Endothelial cell of umbilical vein (primary cell): ENCODE results near the gene SIVA1. TPM values are rescaled to one million over a fixed set of nuclear protein-coding genes. Genes with fewer than 3 reads are reported as not detected.

Source experiments
- BruUV-seq: library from RNA; stranded (reverse); fragments of 400-500 nt; replicated peaks from 2 replicates; lab custom pipeline; 2021; lab: Mats Ljungman, UMichigan
- CTCF ChIA-PET: fragments of 300-600, 350-600 bp; sonication (Branson Sonifier 250); formaldehyde crosslinking; loops from one replicate; lab custom pipeline; 2021; ENCODE audit warnings: antibody characterized with exemption, inconsistent platforms; lab: Charles Lee
- POLR2A ChIA-PET: fragments of 300-600, 350-600 bp; sonication (Branson Sonifier 250); formaldehyde crosslinking; loops from one replicate; lab custom pipeline; 2021; ENCODE audit warnings: antibody characterized with exemption, inconsistent platforms; lab: Charles Lee
- DNase-seq: peaks from one replicate; pipeline ENCODE4 v3.0.0-alpha.2; 2011; ENCODE audit warnings: low read depth, low spot score
- FAIRE-seq: peaks from 2 replicates; lab custom pipeline; 2011; peaks lifted over from hg19 to GRCh38; lab: Jason Lieb, UNC
- H2AFZ ChIP-seq: 2 replicates; pipeline ENCODE4 v1.6.0; 2012; ENCODE audit warnings: low read depth, low read length, control low read depth, inconsistent platforms
- H3K27ac ChIP-seq: 2 replicates; pipeline ENCODE4 v1.5.1; 2011; ENCODE audit warnings: low read depth, mild to moderate bottlenecking, control low read depth, low read length, moderate library complexity; ENCODE audit not compliant: insufficient read depth
- H3K27me3 ChIP-seq, 2 experiments: 2 replicates each; pipeline versions ENCODE4 v1.6.0 to v1.6.1; 2011; ENCODE audit warnings: low read length in 2 of 2, mixed read lengths in 1 of 2; ENCODE audit not compliant: control insufficient read depth in 2 of 2, insufficient read depth in 2 of 2
- H3K36me3 ChIP-seq, 2 experiments: 2 replicates in 1 of 2; 3 replicates in 1 of 2; pipeline ENCODE4 v1.5.1; 2011; ENCODE audit warnings: low read length in 2 of 2, mild to moderate bottlenecking in 1 of 2, moderate library complexity in 1 of 2; ENCODE audit not compliant: control insufficient read depth in 2 of 2, insufficient read depth in 2 of 2; ENCODE audit errors: extremely low read depth in 1 of 2
- H3K4me1 ChIP-seq: 3 replicates; pipeline ENCODE4 v1.5.1; 2011; ENCODE audit warnings: mild to moderate bottlenecking, low read length; ENCODE audit not compliant: control insufficient read depth, insufficient read depth; ENCODE audit errors: extremely low read depth
- H3K4me2 ChIP-seq: 2 replicates; pipeline ENCODE4 v1.6.1; 2011; ENCODE audit warnings: low read length, control low read depth, mixed read lengths; ENCODE audit not compliant: insufficient read depth
- H3K4me3 ChIP-seq, 3 experiments: fragments of 200-600 bp in 1 of 3; sonication (generic), shearing (Covaris generic) in 1 of 3; replicated peaks in 1 of 3; 2 replicates each; pipeline ENCODE4 v1.5.1; 2011 to 2016; ENCODE audit warnings: control low read depth in 3 of 3, low read length in 3 of 3, mild to moderate bottlenecking in 2 of 3, inconsistent platforms in 1 of 3, low read depth in 1 of 3, moderate library complexity in 1 of 3; ENCODE audit not compliant: insufficient read depth in 1 of 3
- H3K79me2 ChIP-seq: 2 replicates; pipeline ENCODE4 v1.6.0; 2012; ENCODE audit warnings: low read length, inconsistent platforms; ENCODE audit not compliant: control insufficient read depth, insufficient read depth
- H3K9ac ChIP-seq: replicated peaks from 2 replicates; pipeline ENCODE3; 2011; ENCODE audit warnings: low read length, control low read depth; ENCODE audit not compliant: insufficient read depth; ENCODE audit errors: extremely low read depth
- H3K9me1 ChIP-seq: replicated peaks from 3 replicates; pipeline ENCODE4 v1.6.0; 2011; ENCODE audit warnings: mild to moderate bottlenecking, low read length; ENCODE audit not compliant: control insufficient read depth, insufficient read depth; ENCODE audit errors: extremely low read depth
- H3K9me3 ChIP-seq: replicated peaks from 2 replicates; pipeline ENCODE4 v1.5.1; 2012; ENCODE audit warnings: low read length, inconsistent platforms; ENCODE audit not compliant: control insufficient read depth, insufficient read depth
- H4K20me1 ChIP-seq: replicated peaks from 2 replicates; pipeline ENCODE3; 2011; ENCODE audit warnings: mild to moderate bottlenecking, low read length; ENCODE audit not compliant: control insufficient read depth, insufficient read depth; ENCODE audit errors: extremely low read depth
- CTCF ChIP-seq, 2 donors: IDR thresholded peaks; 1 replicate in 1 of 2; 2 replicates in 1 of 2; pipeline ENCODE4 v1.5.1; 2011; ENCODE audit warnings: low read length in 2 of 2, mild to moderate bottlenecking in 2 of 2, moderate library complexity in 2 of 2, control low read depth in 1 of 2, inconsistent platforms in 1 of 2, low read depth in 1 of 2; ENCODE audit not compliant: insufficient read depth in 1 of 2; ENCODE audit errors: extremely low read depth in 1 of 2
- FOS ChIP-seq: IDR thresholded peaks from 2 replicates; pipeline ENCODE4 v1.6.1; 2011; ENCODE audit warnings: mild to moderate bottlenecking, low read length, moderate library complexity, borderline replicate concordance; ENCODE audit not compliant: insufficient read depth
- MYC ChIP-seq: IDR thresholded peaks from one replicate; pipeline ENCODE4 v1.6.1; 2011; ENCODE audit warnings: mild to moderate bottlenecking, low read depth, low read length
- POLR2A ChIP-seq: IDR thresholded peaks from 2 replicates; pipeline ENCODE4 v1.6.1; 2012; ENCODE audit warnings: low read depth, mild to moderate bottlenecking, control low read depth, low read length
- POLR2AphosphoS5 ChIP-seq: IDR thresholded peaks from 2 replicates; pipeline ENCODE4 v1.6.1; 2012; ENCODE audit warnings: low read depth, mild to moderate bottlenecking, control low read depth, low read length, moderate library complexity; ENCODE audit not compliant: insufficient read depth
- dilution Hi-C: fragments of 300-500 bp; cut with MboI; formaldehyde crosslinking; loops from one replicate; pipeline ENCODE4 v1.15.0; 2019; ENCODE audit warnings: low sequenced_read_pairs; ENCODE audit not compliant: extremely low pct_ligation_motif_present
- intact Hi-C: fragments of 100-400 bp; cut with micrococcal nuclease; formaldehyde crosslinking; loops from one replicate; pipeline ENCODE4 v1.10.0; 2022
- polyA plus RNA-seq, 4 experiments: library from polyadenylated mRNA; depleted of rRNA in 3 of 4; stranded (reverse) in 3 of 4; unstranded in 1 of 4; fragments of >200 nt; gene quantifications; 2 replicates each; pipeline versions ENCODE4 v1.2.1 to v1.2.3, GENCODE V29; 2011 to 2012; ENCODE audit warnings: missing spikeins in 1 of 4
- total RNA-seq: library from RNA; stranded (reverse); gene quantifications from 2 replicates; pipeline ENCODE4 v1.2.3, GENCODE V29; 2021

Gene SIVA1
- total and polyA plus RNA-seq, 2 donors (not counting 3 experiments of a cell fraction or from before 2014, with no cell fraction given): 101 to 299 TPM

GRCh38 chr14:104757681-104758392, 4.9 kb downstream of the SIVA1 start:
- CTCF ChIA-PET: interaction anchor here (2.4 kb wide), 1 partner anchor 11 kb away, joined by 16 read pairs; no protein-coding TSS in a partner anchor
- POLR2A ChIA-PET: no interaction called here
- TF ChIP-seq FOS: no peak
- TF ChIP-seq POLR2A: no peak
- no peak for TF ChIP-seq CTCF (IDR thresholded peaks at IDR 0.05; ENCODE audit: extremely low read depth in 1 of 2, insufficient read depth in 1 of 2, low read depth in 1 of 2, low read length in 2 of 2)
- TF ChIP-seq POLR2AphosphoS5: no peak
- TF ChIP-seq MYC: no peak
- Histone ChIP-seq H3K36me3 (peaks cover 0 to 40% of the 10 kb centered on the region in 2 experiments), H3K9me3 (no peaks in the 10 kb centered on the region), H3K9ac (no peak overlapping the region), H2AFZ (no peak overlapping the region), H3K4me1 (peaks cover 8% of the 10 kb centered on the region), H4K20me1 (no peaks in the 10 kb centered on the region), H3K4me2 (no peak overlapping the region), H3K9me1 (no peaks in the 10 kb centered on the region), H3K79me2 (peaks cover 24% of the 10 kb centered on the region), H3K4me3 (no peak overlapping the region), H3K27ac (no peak overlapping the region), H3K27me3 (no peaks in the 10 kb centered on the region)
- no peak for DNase-seq
- intact Hi-C loops: no loop called here
- dilution Hi-C loops: no loop called here
- FAIRE-seq: no peak
- no TSS peak for BruUV-seq
